Mucosa of descending colon (tissue), 3 donors: Measurements from ENCODE around the gene TTLL1. TPM values are rescaled to one million over a fixed set of nuclear protein-coding genes. Genes with fewer than 3 reads are reported as not detected.
A peak's percentile ranks its signal among the peaks of the same experiment; 100 is the strongest.

Experiments used
- ATAC-seq: fragments of 200-7000 bp; cut with Tn5 transposase; one replicate; pipeline ENCODE4 v1.9.1; 2020; ENCODE audit warnings: mild to moderate bottlenecking, moderate library complexity
- DNase-seq, 3 donors: peaks; one replicate each; pipeline ENCODE4 v3.0.0-alpha.2; 2020
- H3K36me3 ChIP-seq: fragments of 200-600 bp; one replicate; pipeline ENCODE4 v1.8.0; 2021; ENCODE audit warnings: low read depth, mild to moderate bottlenecking
- H3K4me1 ChIP-seq: fragments of 200-600 bp; one replicate; pipeline ENCODE4 v1.8.0; 2021; ENCODE audit warnings: low read depth, mild to moderate bottlenecking
- H3K4me3 ChIP-seq: fragments of 200-600 bp; one replicate; pipeline ENCODE4 v1.8.0; 2021; ENCODE audit warnings: mild to moderate bottlenecking
- H3K9me3 ChIP-seq: fragments of 200-600 bp; one replicate; pipeline ENCODE4 v1.8.0; 2021; ENCODE audit warnings: mild to moderate bottlenecking
- CTCF ChIP-seq: fragments of 200-600 bp; IDR thresholded peaks from one replicate; pipeline ENCODE4 v1.8.0; 2022; ENCODE audit warnings: antibody characterized with exemption, mild to moderate bottlenecking
- intact Hi-C, 2 donors: fragments of 100-400 bp; cut with DNase I in 1 of 2; cut with micrococcal nuclease in 1 of 2; formaldehyde crosslinking; loops; one replicate each; pipeline versions ENCODE4 v1.11.0 to v1.11.1; 2022; cut with DNase I, micrococcal nuclease
- total RNA-seq, 3 donors: library from RNA; stranded (reverse); fragmentation: NEBNext Ultra II Directional in 2 of 3; extraction: Animal tissue kit (Norgen Biotek cat#: 25700) in 2 of 3; gene quantifications; one replicate each; pipeline versions ENCODE4 v1.2.1 to v1.2.4, GENCODE V29; 2021 to 2023
- donor health status: DM: no; HTN: no; CAD: no; lungs with moderate emphysema.
- donor health status: DM: no; HTN: no; CAD: no.
- donor health status: DM: no; HTN: yes; CAD: no.

Gene TTLL1
- total RNA-seq, 3 donors from 2014 or later: 2.0 to 5.7 (median 3.4) TPM

GRCh38 chr22:42992886-42993479, 96.2 kb downstream of the TTLL1 start:
- intact Hi-C loops: no loop called here
- DNase-seq (peak in 1 of 3 donors; percentile 19), ATAC-seq (no peak)

GRCh38 chr22:42992092-42992491, 97.1 kb downstream of the TTLL1 start:
- intact Hi-C loops: no loop called here
- Histone ChIP-seq H3K4me1 (peaks cover 49% of the 10 kb centered on the region), H3K4me3 (no peak overlapping the region), H3K9me3 (no peaks in the 10 kb centered on the region), H3K36me3 (no peaks in the 10 kb centered on the region)
- DNase-seq: peak in 1 of 3 donors; percentile 12
- ATAC-seq: no peak
- no peak for TF ChIP-seq CTCF

More at GRCh38 chr22:42992886-42993479, 96.2 kb downstream of the TTLL1 start:
- no peak for TF ChIP-seq CTCF
- Histone ChIP-seq H3K9me3 (no peaks in the 10 kb centered on the region), H3K4me3 (no peak overlapping the region), H3K4me1 (peaks cover 55% of the 10 kb centered on the region), H3K36me3 (no peaks in the 10 kb centered on the region)

GRCh38 chr22:42991010-42991651, 98.1 kb downstream of the TTLL1 start:
- DNase-seq (peak in 2 of 3 donors; percentile 62), ATAC-seq (peak; percentile 72)
- Histone ChIP-seq H3K36me3 (no peaks in the 10 kb centered on the region), H3K4me1 (peaks cover 41% of the 10 kb centered on the region), H3K4me3 (no peak overlapping the region), H3K9me3 (no peaks in the 10 kb centered on the region)
- intact Hi-C loops: no loop called here
- no peak for TF ChIP-seq CTCF

- DNase-seq (no peak), ATAC-seq (peak; percentile 28)
- no peak overlapping the region for H3K4me3 ChIP-seq
- TF ChIP-seq CTCF: no peak
- H3K4me1 ChIP-seq: peaks cover 38% of the 10 kb centered on the region
- H3K36me3 ChIP-seq: no peaks in the 10 kb centered on the region
- intact Hi-C loops: no loop called here
- no peaks in the 10 kb centered on the region for H3K9me3 ChIP-seq
Observed at GRCh38 chr22:42990131-42990838, 98.9 kb downstream of the TTLL1 start.

Other genes with a start within 250 kb of the TTLL1 start
- 10 to 100 TPM; 20.0 to 41.3 (median 34.3) TPM for gene ARFGAP3, start 232.1 kb downstream of the TTLL1 start, total RNA-seq
- 100 to 1,000 TPM; 132 to 184 (median 152) TPM for gene PACSIN2, start 74.2 kb downstream of the TTLL1 start, total RNA-seq
- gene BIK, start 21.4 kb upstream of the TTLL1 start, total RNA-seq: 10 to 100 TPM in 2 of 3 donors, 1 to 10 TPM in 1; 8.4 to 28.3 (median 20.6) TPM
- 10 to 100 TPM; 16.1 to 18.8 (median 17.0) TPM for gene MCAT, start 54.0 kb upstream of the TTLL1 start, total RNA-seq
- 100 to 1,000 TPM; 134 to 281 (median 236) TPM for gene TSPO, start 62.2 kb upstream of the TTLL1 start, total RNA-seq
- gene TTLL12, start 97.7 kb upstream of the TTLL1 start, total RNA-seq: 10 to 100 TPM; 47.6 to 95.2 (median 90.1) TPM